Fibroblast of mammary gland (primary cell): ENCODE data around the gene TGM4.

Experiments used
- DNase-seq: peaks from one replicate; pipeline ENCODE4 v3.0.0-alpha.2; 2010; ENCODE audit warnings: low read depth
- H3K4me3 ChIP-seq: 2 replicates; pipeline ENCODE4 v1.5.1; 2011; ENCODE audit warnings: low read depth, mild to moderate bottlenecking, low read length, moderate library complexity; ENCODE audit not compliant: control insufficient read depth
- CTCF ChIP-seq: conservative IDR thresholded peaks from 2 replicates; pipeline ENCODE4 v1.5.1; 2011; ENCODE audit warnings: low read depth, low read length, inconsistent platforms; ENCODE audit not compliant: control insufficient read depth, insufficient read depth

The TGM4 gene

GRCh38 chr3:44880284-44880683, 5.9 kb downstream of the TGM4 start:
- no peak for TF ChIP-seq CTCF
- H3K4me3 ChIP-seq = no peak overlapping the region
- no peak for DNase-seq

- H3K4me3 ChIP-seq = no peak overlapping the region
- peak; percentile 34 for DNase-seq
- TF ChIP-seq CTCF = no peak
Measured at GRCh38 chr3:44883213-44883955, 9.0 kb downstream of the TGM4 start.

GRCh38 chr3:44883999-44884431, 9.6 kb downstream of the TGM4 start:
- H3K4me3 ChIP-seq = no peak overlapping the region
- TF ChIP-seq CTCF = no peak
- DNase-seq = peak; percentile 99

GRCh38 chr3:44885618-44886017, 11.2 kb downstream of the TGM4 start:
- peak; percentile 97 for DNase-seq
- H3K4me3 ChIP-seq = no peak overlapping the region
- TF ChIP-seq CTCF = no peak

- H3K4me3 ChIP-seq = no peak overlapping the region
- DNase-seq = peak; percentile 19
- no peak for TF ChIP-seq CTCF
Measured at GRCh38 chr3:44886561-44886960, 12.2 kb downstream of the TGM4 start.

GRCh38 chr3:44887101-44887500, 12.7 kb downstream of the TGM4 start:
- no peak for TF ChIP-seq CTCF
- no peak for DNase-seq
- H3K4me3 ChIP-seq = no peak overlapping the region
